T47D (cell line): ENCODE results near the gene A1BG.
"Not testable (repeated sequence)": the region's sequence is repeated elsewhere in the genome, so short reads cannot be mapped to it uniquely, and the experiment has no call there.

ENCODE experiments used
- DNase-seq, 2 experiments: peaks; one replicate each; pipeline versions ENCODE4 v3.0.0 to v3.0.0-alpha.2; 2011 to 2012; ENCODE audit warnings: low read depth in 1 of 2, low spot score in 1 of 2
- JUND ChIP-seq: IDR thresholded peaks from 2 replicates; pipeline ENCODE4 v1.6.1; 2012; ENCODE audit warnings: low read depth
- in situ Hi-C: cut with HindIII; loops from 2 replicates; pipeline ENCODE4 v1.10.0; 2016; ENCODE audit warnings: low sequenced_read_pairs, low pct_unique_long_range_greater_than_20kb

A1BG gene

DNA sequence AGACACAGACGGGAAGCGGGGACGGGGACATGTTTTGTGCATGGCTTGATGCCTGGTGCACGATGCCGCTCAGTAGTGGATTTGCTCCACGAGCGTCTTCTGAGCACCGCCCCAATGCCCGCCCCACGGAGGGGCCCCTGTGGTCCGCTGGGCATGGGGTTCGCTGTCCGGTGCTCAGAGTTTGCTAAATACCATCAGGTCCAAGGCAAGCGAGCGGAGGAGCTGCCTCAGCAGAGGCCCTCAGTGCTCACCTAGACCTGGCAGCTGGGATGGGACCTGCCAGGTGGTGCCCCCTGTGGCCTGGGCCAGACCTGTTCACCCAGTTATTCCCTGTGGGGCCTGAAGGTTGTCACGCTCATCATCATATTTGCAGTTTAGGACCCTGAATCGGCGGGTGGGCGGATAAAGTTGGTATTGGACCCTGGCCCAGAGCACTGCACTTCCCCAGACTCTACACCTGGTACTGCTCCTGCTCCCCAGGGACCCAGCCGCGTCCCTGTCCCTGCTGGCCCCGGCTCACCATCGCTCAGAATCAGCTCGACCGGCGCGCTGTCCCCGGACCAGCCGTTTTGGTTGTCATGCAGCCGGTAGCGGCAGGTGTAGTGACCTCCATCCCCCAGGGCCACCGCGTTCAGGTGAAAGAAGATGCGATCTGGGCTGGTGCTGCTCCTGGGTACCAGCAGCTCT lies 2.3 kb downstream of the A1BG start:
- no peak for DNase-seq
- no peak for TF ChIP-seq JUND
- in situ Hi-C loops, result no loop called here

DNA sequence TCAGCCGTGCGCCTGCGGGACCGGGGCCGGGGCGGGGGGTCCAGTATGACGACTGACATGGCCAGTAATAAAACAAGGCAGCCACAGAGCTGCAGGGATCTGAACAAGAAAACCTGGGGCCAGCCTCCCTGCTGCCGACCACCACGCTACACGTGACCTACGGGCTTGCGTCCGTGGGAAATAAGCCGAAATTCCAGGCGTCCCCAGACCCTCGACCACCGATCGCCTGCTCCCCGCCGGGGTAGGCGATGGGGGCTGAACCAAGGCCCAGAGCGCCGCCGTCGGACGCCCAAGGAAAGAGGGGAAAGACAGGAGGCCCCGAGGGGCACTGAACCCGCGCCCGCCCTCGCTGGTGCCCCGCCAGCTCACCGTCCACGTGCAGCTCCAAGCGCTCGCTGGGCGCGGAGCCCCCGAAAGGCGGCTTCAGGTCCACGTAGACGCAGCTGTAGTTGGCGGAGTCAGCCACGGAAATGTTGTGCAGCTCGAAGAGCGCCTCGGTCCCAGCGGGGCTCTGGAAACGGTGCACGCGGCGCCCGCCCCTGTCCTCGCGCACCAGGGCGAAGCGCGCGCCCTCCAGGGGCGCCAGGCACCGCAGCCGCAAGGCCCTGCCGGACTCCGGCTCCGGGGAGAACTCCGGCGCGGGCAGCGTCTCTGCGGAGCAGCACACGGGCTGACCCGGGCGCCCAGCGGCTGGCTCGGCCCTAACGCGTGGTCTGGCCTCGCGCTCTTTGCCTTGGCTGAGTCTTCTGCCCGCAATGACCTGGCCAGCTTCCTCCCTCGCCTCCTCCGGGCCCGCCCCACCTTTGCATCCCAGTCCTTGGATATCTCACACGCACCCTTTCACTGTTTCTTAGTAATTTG lies 3.1 kb downstream of the A1BG start:
- in situ Hi-C loops, result no loop called here
- TF ChIP-seq JUND, result no peak
- no peak for DNase-seq

DNA sequence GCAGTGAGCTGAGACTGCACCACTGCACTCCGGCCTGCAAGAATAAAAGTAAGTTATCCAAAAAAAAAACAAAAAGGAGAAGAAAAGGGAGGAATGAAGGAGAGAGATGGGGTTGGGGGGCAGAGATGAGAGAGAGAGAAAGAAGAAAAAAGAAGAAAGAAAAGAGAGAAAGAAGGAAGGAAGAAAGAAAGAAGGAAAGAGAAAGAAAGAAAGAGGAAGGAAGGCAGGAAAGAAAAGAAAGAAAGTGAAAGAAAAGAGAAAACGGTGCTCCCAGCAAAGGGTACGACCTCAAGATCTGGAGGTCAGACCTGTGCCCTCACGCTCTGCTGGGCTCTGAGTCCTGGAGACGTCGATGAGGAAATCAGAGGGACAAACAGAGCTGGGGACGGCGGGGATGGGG lies 3.7 kb downstream of the A1BG start:
- no peak for DNase-seq

GRCh38 chr19:58348080-58348479 lies 5.2 kb downstream of the A1BG start:
- in situ Hi-C loops, DNase-seq: not testable (repeated sequence)

More for the DNA sequence above, 3.7 kb downstream of the A1BG start:
- in situ Hi-C loops, result no loop called here
- TF ChIP-seq JUND, result no peak

DNA sequence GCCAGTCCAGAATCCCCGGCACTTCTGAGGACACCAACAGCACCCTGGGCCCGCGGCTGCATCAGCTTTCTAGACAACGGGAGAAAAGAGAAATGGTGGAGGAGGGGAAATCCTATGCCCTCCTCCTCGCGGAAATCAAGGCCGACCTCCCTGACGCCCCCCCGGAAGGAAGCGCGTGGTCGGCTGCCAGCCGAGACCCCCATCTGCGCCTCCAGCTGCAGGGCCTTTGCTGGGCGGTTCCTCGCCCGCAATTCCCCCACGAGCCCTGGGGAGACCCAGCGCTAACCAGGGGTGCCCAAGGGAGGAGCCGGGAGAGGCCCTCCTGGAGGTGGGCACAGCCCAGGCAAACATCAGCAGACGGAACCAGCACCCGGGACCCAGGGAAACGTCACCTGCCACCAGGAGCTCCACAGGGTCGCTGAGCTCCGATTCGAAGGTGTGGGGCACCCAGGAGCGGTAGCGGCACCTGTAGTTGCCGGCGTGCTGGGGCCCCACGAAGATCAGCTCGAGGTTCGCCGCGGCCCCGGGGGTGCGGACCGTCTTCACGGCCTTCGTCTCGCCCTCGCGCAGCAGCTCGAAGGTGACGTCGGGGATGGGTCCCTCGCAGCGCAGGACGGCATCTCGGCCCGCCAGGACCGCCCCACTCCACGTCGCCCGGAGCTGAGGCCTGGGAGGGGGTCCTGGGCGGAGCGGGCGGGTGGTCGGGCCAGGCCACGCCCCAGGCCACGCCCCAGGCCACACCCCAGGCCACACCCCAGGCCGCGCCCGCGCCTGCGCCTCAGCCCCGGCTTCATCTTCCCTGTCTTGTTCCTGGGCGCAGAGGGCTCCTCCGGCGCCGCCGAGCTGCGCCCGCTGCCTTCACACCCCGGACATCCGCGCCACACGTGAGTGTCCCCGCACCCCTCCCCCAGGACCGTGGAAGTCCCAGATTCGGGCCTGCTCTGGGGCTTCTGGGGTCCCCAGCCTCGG lies 6.0 kb downstream of the A1BG start:
- peak; percentile 70 to 80 for DNase-seq
- no peak for TF ChIP-seq JUND

GRCh38 chr19:58345558-58345957 lies 7.7 kb downstream of the A1BG start:
- no peak for DNase-seq
- in situ Hi-C loops, result no loop called here
- no peak for TF ChIP-seq JUND

More for the DNA sequence above, 6.0 kb downstream of the A1BG start:
- in situ Hi-C loops, result no loop called here

- no peak for DNase-seq
- in situ Hi-C loops, result no loop called here
- no peak for TF ChIP-seq JUND
These were observed 14.3 kb downstream of the A1BG start for GRCh38 chr19:58338825-58339558.

GRCh38 chr19:58338336-58338735 lies 15.0 kb downstream of the A1BG start:
- in situ Hi-C loops, result no loop called here
- DNase-seq, result no peak
- no peak for TF ChIP-seq JUND

- no peak for DNase-seq
- in situ Hi-C loops, result no loop called here
These were observed 16.5 kb downstream of the A1BG start for GRCh38 chr19:58336820-58337219.

GRCh38 chr19:58336216-58336615 lies 17.1 kb downstream of the A1BG start:
- no peak for DNase-seq
- in situ Hi-C loops, result no loop called here
- no peak for TF ChIP-seq JUND

More at GRCh38 chr19:58336820-58337219, 16.5 kb downstream of the A1BG start:
- no peak for TF ChIP-seq JUND

GRCh38 chr19:58335630-58336029 lies 17.7 kb downstream of the A1BG start:
- DNase-seq, result no peak
- no peak for TF ChIP-seq JUND
- in situ Hi-C loops, result no loop called here

DNA sequence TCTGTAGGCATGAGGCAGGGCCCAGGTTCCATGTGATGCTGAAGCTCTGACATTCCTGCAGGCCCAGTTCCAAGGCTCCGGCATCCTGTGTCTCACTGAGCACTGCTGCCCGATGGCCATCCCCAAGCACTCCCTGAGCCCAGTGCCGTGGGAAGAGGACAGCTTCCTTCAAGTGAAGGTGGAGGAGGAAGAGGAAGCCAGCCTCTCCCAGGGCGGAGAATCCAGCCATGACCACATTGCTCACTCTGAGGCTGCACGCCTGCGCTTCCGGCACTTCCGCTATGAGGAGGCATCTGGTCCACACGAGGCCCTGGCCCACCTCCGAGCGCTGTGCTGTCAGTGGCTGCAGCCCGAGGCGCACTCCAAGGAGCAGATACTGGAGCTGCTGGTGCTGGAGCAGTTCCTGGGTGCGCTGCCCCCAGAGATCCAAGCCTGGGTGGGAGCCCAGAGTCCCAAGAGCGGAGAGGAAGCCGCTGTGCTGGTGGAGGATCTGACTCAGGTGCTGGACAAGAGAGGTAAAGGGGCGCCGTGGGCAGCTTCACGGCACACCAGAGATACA lies 18.5 kb downstream of the A1BG start:
- in situ Hi-C loops, result no loop called here
- TF ChIP-seq JUND, result no peak
- DNase-seq, result no peak
